Body of pancreas (tissue), 4 donors: ENCODE measurements around the gene EPN1.

Experiments
- CTCF ChIP-seq, 7 experiments: fragments of 450-650 bp in 4 of 7; fragments of 200-600 bp in 3 of 7; sonication (generic) in 3 of 7; IDR thresholded peaks; one replicate each; pipeline ENCODE4 v1.5.1; 2016 to 2019; ENCODE audit warnings: antibody characterized with exemption in 7 of 7
- POLR2A ChIP-seq, 3 donors: fragments of 450-650 bp; IDR thresholded peaks; one replicate each; pipeline ENCODE4 v1.6.1; 2016; ENCODE audit warnings: antibody characterized with exemption in 3 of 3, mild to moderate bottlenecking in 2 of 3

- TF ChIP-seq CTCF (IDR thresholded peaks at IDR 0.05), result no peak
- no peak for TF ChIP-seq POLR2A (IDR thresholded peaks at IDR 0.05)
Observed at GRCh38 chr19:55651236-55651635, 23.8 kb upstream of the EPN1 start.
